HG03095 (cell line): ENCODE data around the gene P4HA2.
"Not testable (repeated sequence)": the region's sequence is repeated elsewhere in the genome, so short reads cannot be mapped to it uniquely, and the experiment has no call there.

Source experiments
- ATAC-seq: cut with Tn5 transposase; IDR thresholded peaks from one replicate; pipeline ENCODE4 v1.9.1; 2021; ENCODE audit warnings: moderate library complexity; ENCODE audit not compliant: unreplicated experiment

P4HA2 gene

GRCh38 chr5:132150565-132150964 lies 77.1 kb downstream of the P4HA2 start:
- ATAC-seq: no peak

- ATAC-seq: no peak
Measured at GRCh38 chr5:132147663-132148062, 80.0 kb downstream of the P4HA2 start.

GRCh38 chr5:132145326-132145725 lies 82.3 kb downstream of the P4HA2 start:
- not testable (repeated sequence) for ATAC-seq

GRCh38 chr5:132143148-132143547 lies 84.5 kb downstream of the P4HA2 start:
- ATAC-seq: no peak

- ATAC-seq: no peak
Measured at GRCh38 chr5:132142459-132142858, 85.2 kb downstream of the P4HA2 start.
